ENCODE results near the gene RIN3. TPM values are rescaled to one million over a fixed set of nuclear protein-coding genes. Genes with fewer than 3 reads are reported as not detected.

RIN3 gene
- total RNA-seq, 2 experiments from 2014 or later = 76.1 to 122 TPM

DNA sequence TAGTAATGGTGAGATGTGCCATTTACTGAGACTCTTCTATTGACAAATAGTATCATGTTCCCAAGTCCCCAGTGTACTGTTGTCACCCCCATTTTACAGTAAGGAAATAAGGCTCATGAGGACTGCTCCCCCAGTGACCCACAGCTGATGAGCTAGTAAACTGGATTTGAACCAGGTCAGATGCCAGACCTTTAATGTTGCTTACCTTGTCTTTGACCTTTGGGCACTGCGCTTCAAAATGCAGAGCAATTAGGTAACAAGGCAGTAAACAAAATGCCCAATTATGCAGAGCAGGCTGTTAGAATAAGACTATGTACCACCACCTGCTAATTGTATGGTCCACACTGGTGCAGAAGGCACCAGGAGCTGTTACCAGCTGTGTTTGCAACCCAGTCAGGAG is 38.5 kb upstream of the RIN3 start:
- Mint-ChIP-seq H3K4me3 (no peak overlapping the region), H3K27me3 (peaks cover 16% of the 10 kb centered on the region), H3K9me3 (ENCODE audit: low read depth) (no peaks in the 10 kb centered on the region), H3K27ac (no peak overlapping the region), H3K4me1 (no peaks in the 10 kb centered on the region), H3K36me3 (no peaks in the 10 kb centered on the region)
- no peak for ATAC-seq
- CTCF ChIA-PET = no interaction called here
- peak; percentile 4 for DNase-seq

DNA sequence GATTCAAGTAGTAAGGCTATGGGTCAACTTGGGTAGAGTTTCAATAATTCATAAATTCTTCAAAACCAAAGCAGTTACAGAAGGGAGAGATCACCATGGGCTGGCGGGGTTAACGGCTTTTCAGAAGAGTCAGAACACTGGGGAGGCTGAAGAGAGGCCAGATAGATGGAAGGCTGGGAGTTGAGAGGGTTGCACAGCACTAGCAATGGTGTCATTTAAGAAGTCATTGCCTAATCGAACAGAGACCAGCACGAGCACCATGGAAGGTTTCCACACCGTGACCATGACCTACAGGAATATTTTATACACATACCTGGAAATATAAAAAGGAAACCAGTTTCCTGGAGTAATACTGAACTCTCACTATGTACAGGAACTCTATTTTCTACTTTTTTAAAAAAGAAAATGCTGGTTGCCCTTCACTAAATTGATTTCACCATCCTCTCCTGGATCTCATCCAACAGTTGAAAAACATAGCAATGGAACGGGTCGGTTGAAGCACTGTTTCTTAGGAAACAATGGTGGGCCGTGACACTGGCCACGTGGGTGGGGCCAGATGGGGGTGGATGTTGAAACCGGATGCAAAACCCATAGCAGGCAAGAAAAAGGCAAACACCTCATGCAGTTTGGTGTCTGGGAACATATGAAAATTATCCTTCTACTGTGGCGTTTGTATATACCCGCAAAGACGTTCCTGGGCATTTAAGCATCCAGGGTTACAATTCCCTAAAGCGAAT is 38.0 kb upstream of the RIN3 start:
- ATAC-seq = no peak

DNA sequence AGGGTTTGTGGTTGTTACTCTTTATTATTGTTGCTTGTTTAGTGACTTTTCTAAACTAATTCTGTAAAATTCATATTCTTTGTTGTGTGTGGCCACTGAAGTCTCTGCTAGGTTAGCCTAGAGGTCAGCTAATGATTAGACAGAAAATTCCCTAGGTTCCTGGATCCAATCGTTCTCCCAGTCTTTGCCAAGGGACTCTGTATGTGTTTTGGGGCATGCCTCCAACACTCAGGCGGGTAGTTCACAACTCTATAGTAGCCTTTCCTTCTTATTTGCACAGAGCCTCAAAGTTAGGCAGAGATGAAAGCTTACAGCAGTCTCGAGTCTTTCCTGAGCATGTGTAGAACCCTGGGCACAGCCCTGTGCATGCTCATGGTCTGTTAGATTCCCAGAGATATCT is 32.7 kb upstream of the RIN3 start:
- Mint-ChIP-seq H3K36me3 (no peaks in the 10 kb centered on the region), H3K4me1 (no peaks in the 10 kb centered on the region), H3K9me3 (ENCODE audit: low read depth) (no peaks in the 10 kb centered on the region), H3K4me3 (no peak overlapping the region), H3K27ac (no peak overlapping the region), H3K27me3 (peaks cover 29% of the 10 kb centered on the region)
- CTCF ChIA-PET = no interaction called here
- ATAC-seq (no peak), DNase-seq (no peak)

More for the DNA sequence above, 38.0 kb upstream of the RIN3 start:
- H3K9me3 Mint-ChIP-seq (ENCODE audit: low read depth) = no peaks in the 10 kb centered on the region
- CTCF ChIA-PET = no interaction called here
- peak; percentile 19 for DNase-seq
- no peak overlapping the region for H3K27ac Mint-ChIP-seq
- H3K36me3 Mint-ChIP-seq = no peaks in the 10 kb centered on the region
- no peaks in the 10 kb centered on the region for H3K4me1 Mint-ChIP-seq
- peaks cover 17% of the 10 kb centered on the region for H3K27me3 Mint-ChIP-seq
- H3K4me3 Mint-ChIP-seq = no peak overlapping the region

DNA sequence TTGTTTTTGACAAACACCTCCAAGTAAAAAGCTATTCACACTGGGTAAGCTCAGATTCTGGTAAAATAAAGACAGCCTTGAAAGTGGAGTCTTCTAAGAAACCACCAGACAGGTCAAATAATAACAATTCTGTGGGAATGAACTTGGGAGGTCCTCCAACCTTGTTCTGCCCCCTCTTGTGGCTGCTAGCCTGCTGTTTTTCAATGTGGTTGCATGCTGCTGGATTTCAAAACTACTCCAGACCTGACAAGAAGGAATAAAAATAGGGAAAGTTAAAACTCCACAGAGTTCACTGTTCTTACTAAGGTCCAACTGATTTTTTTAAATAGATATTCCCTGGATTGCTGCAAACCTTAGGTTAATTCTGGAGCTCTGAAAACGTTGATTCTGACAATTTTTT is 32.2 kb upstream of the RIN3 start:
- peaks cover 29% of the 10 kb centered on the region for H3K27me3 Mint-ChIP-seq
- H3K27ac Mint-ChIP-seq = no peak overlapping the region
- no peaks in the 10 kb centered on the region for H3K4me1 Mint-ChIP-seq
- CTCF ChIA-PET = no interaction called here
- no peak for DNase-seq
- H3K9me3 Mint-ChIP-seq (ENCODE audit: low read depth) = no peaks in the 10 kb centered on the region
- H3K4me3 Mint-ChIP-seq = no peak overlapping the region
- H3K36me3 Mint-ChIP-seq = no peaks in the 10 kb centered on the region
- no peak for ATAC-seq

DNA sequence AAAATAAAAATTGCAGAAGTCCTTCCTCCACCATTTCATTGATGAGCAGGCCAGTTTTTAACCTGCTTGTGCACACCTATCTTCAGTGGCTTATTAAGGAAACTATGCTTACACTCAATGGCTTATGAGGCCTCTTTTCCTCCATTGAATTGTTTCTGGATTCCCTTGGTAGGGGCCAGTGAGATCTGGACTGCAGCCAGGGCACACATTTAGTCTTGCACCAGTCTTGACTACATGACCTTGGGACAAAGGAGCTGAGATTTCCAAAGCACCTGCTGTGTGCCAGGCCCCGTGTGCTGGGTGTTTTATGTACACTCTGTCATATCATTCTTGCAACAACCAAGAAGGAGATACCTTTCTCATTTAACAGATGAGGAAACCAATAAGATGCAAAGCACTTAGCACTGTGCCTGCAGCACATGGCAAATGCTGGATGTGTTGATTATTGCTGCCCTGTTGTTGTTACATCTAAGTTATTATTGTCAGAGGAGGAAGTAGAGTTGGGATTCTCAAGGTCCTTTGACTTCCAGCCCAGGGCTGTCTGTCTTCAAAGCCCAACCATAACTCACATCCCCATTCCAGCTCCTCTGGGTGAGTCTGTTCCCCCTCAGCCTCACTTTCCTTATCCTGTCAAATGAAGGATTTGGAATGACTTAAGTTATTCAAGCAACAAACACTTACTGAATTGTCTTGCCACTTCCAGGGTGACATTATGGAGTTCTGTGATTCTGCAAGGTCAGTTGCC is 31.6 kb upstream of the RIN3 start:
- H3K9me3 Mint-ChIP-seq (ENCODE audit: low read depth) = no peaks in the 10 kb centered on the region
- CTCF ChIA-PET = no interaction called here
- DNase-seq (peak; percentile 25), ATAC-seq (no peak)
- H3K27me3 Mint-ChIP-seq = peaks cover 30% of the 10 kb centered on the region
- H3K4me1 Mint-ChIP-seq = no peaks in the 10 kb centered on the region
- no peak overlapping the region for H3K27ac Mint-ChIP-seq
- H3K4me3 Mint-ChIP-seq = no peak overlapping the region
- H3K36me3 Mint-ChIP-seq = no peaks in the 10 kb centered on the region

DNA sequence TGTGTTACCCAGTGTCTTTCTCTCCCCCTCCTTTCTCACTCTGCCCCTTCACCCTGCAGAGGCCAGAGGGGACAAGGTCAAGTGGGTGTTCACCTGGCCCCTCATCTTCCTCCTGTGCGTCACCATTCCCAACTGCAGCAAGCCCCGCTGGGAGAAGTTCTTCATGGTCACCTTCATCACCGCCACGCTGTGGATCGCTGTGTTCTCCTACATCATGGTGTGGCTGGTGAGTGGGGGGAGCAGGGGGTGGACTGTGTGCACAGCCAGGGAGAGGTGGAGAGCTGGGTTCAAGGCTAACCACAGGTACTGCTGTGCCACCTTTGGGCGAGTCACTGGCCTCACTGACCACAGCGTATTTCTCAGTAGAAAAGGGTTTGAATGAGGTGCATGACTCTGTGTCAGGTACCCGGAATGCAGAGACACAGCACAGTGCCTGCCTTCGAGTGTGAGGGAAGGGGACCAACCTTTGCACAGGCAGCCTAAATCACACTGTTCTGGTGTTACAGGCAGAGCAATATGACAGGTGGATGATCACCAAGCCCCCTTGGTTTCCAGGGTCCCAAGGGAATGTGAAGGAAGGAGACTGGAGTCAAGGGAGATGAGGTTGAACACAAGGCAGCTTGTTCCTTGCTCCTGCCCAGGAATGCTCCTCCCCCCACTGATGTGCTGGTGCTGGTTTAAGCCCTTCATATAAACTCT is 30.8 kb upstream of the RIN3 start:
- H3K27me3 Mint-ChIP-seq = peaks cover 35% of the 10 kb centered on the region
- H3K27ac Mint-ChIP-seq = no peak overlapping the region
- H3K36me3 Mint-ChIP-seq = no peaks in the 10 kb centered on the region
- ATAC-seq = no peak
- H3K4me1 Mint-ChIP-seq = no peaks in the 10 kb centered on the region
- CTCF ChIA-PET = no interaction called here
- H3K4me3 Mint-ChIP-seq = no peak overlapping the region
- DNase-seq = peak; percentile 35
- H3K9me3 Mint-ChIP-seq (ENCODE audit: low read depth) = no peaks in the 10 kb centered on the region

DNA sequence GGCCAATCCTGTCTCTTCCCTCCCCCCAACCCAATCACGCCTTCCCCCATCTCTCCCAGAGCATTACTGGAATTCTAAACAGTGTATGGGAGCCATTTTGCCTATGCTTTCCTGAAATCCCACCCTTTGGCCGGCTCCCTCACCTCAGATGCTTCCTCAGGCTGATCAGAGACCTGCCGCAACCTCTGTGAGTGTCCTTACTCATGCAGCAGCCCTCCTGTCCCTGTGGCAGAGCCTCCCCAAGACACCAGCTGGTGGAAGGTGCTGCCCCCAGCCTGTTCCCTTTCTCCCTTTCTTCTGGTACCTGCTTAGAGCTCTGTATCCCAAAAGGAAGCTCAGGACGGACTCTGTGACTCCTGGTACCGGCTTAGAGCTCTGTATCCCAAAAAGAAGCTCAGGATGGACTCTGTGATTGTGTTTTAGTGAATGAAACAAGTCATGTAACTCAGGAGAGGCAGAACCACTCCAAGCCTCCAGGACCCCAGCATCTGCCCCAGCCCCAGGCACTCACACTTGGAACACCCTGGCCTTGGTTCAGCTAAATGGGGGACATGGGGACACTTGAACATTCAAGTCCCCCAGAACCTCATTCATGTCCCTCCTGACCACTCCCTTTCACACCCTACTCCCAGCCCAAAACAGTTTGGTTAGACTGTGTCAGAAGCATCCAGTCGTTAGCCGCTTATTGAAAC is 29.3 kb upstream of the RIN3 start:
- ATAC-seq (no peak), DNase-seq (peak; percentile 25)
- CTCF ChIA-PET = no interaction called here
- Mint-ChIP-seq H3K9me3 (ENCODE audit: low read depth) (no peaks in the 10 kb centered on the region), H3K4me3 (no peak overlapping the region), H3K36me3 (no peaks in the 10 kb centered on the region), H3K4me1 (no peaks in the 10 kb centered on the region), H3K27ac (no peak overlapping the region), H3K27me3 (peaks cover 26% of the 10 kb centered on the region)

DNA sequence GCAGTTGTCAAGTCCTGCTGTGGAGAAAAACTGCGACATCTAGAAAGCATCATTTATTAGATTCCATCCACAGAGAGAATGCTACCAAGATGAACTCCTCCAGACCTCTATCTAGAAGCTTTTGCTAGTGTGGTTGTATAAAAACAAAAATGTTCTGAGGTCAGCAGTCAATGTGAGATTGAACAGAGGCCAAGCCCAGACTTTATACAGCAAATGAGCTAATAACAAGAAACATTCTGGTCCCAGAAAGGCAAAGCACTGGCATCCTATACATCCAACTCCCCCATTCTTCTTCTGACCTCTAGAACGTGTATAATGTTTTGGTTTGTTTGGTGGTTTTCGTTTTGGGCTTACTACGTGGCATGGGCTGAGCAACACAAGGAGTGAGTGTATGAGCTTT is 26.7 kb upstream of the RIN3 start:
- peaks cover 14% of the 10 kb centered on the region for H3K27me3 Mint-ChIP-seq
- CTCF ChIA-PET = no interaction called here

DNA sequence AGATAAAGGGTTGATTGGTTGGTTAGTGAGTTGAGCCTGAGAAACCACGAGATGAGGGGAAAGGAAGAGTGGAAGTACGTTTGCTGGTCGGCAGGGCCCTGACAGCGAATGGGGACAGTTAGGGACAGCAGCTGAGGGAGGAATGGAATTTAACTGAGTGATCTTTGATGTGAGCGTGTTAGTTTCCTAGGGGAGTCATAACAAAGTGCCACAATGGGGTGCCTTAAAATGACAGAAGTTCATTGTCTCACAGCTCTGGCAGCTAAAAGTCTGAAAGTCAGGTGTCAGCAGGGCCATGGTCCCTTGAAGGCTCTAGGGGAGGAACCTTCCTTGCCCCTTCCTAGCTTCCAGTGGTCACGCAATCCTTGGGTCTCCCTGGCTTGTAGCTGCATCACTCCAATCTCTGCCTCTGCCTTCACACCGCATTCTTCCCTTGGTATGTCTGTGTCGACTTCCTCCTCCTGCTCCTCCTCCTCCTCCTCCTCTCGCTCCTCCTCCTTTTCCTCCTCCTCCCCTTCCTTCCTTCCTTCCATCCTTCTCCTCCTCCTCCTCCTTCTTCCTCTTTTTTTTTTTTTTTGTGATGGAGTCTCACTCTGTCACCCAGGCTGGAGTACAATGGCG is 26.0 kb upstream of the RIN3 start:
- no peaks in the 10 kb centered on the region for H3K9me3 Mint-ChIP-seq (ENCODE audit: low read depth)

More for the DNA sequence above, 26.7 kb upstream of the RIN3 start:
- H3K9me3 Mint-ChIP-seq (ENCODE audit: low read depth) = no peaks in the 10 kb centered on the region
- H3K4me1 Mint-ChIP-seq = no peaks in the 10 kb centered on the region
- no peaks in the 10 kb centered on the region for H3K36me3 Mint-ChIP-seq
- H3K4me3 Mint-ChIP-seq = no peak overlapping the region
- H3K27ac Mint-ChIP-seq = no peak overlapping the region
- ATAC-seq (no peak), DNase-seq (no peak)

DNA sequence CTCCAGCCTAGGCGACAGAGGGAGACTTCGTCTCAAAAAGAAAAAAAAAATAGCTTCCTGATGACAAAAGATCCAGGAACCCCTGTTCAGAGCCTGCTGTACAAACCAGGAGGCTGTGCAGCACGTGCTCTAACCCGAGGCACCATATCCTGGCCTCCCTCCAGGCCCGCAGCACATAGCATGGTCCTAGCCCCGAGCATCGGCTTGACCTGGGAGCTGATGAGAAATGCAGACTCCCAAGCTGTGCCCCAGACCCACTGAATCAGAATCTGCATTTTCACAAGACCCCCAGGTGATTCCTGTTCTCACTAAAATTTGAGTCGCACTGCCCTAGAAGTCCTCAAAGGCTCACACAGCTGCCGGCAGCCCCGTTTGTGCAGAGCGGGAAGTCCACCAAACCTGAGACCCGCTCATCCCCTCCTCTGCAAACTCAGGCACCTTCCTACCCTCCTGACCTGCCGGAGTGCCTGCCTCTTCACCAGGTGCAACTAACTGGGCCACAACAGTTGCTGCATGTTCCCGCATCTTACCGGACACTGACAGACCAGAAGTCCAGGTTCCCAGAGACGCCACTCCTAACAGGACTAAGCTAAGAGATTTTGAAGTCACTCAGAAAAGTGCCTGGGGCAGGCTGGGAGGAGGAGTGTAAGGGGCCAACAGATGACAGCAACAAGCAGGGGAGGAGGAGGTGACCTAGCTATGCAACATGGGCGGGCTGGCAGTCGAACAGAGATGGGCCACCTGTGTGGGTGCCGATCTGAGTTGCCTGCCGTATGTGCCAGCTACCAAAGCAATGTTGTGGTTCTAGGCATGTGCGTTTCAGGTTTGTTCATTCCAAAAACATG is 24.0 kb upstream of the RIN3 start:
- H3K36me3 Mint-ChIP-seq = no peaks in the 10 kb centered on the region
- ATAC-seq (no peak), DNase-seq (no peak)
- peaks cover 13% of the 10 kb centered on the region for H3K27me3 Mint-ChIP-seq
- H3K9me3 Mint-ChIP-seq (ENCODE audit: low read depth) = no peaks in the 10 kb centered on the region
- peaks cover 3% of the 10 kb centered on the region for H3K4me1 Mint-ChIP-seq
- CTCF ChIA-PET = interaction anchor here (1.0 kb wide), 1 partner anchor 69 kb away, joined by 3 read pairs; no protein-coding TSS in a partner anchor
- no peak overlapping the region for H3K4me3 Mint-ChIP-seq
- H3K27ac Mint-ChIP-seq = no peak overlapping the region

More for the DNA sequence above, 26.0 kb upstream of the RIN3 start:
- DNase-seq (no peak), ATAC-seq (no peak)
- Mint-ChIP-seq H3K27me3 (peaks cover 14% of the 10 kb centered on the region), H3K36me3 (no peaks in the 10 kb centered on the region), H3K4me1 (no peaks in the 10 kb centered on the region), H3K27ac (no peak overlapping the region), H3K4me3 (no peak overlapping the region)
- CTCF ChIA-PET = no interaction called here

DNA sequence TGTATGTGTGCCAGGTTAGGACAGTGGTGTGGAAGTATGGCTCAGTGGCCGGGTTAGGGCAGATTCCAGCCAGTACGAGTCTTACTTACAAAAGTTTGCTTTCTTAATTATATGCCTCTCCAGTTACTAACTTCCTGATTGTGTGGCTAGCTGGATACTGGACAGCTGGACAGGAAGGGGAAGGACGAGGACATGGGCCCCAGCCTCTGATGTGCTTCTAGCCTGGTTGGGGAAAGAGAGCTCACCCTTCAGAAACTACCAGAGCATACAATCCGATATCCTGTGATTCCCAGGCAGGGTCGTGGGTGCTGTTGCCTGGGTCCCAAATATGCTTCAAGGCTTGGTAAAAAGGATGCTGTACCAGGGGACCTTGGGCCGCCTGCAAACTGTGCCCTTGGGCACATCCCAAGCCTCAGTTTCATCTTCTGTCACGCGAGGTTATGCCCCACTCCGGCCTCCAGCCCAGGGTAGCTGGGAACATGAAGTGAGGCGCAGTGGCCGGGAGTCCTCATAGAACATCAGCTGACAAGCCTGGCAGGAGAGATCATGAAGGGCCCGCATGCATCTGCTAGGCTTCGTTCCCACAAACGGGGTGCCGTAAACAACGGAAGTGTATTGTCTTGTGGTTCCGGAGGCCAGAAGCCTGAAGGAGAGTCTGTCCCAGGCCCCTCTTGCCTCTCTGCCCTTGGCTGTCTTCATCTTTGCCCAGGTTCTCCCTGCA is 23.2 kb upstream of the RIN3 start:
- Mint-ChIP-seq H3K27me3 (peaks cover 13% of the 10 kb centered on the region), H3K4me1 (peaks cover 3% of the 10 kb centered on the region), H3K36me3 (no peaks in the 10 kb centered on the region), H3K27ac (no peak overlapping the region), H3K4me3 (no peak overlapping the region), H3K9me3 (ENCODE audit: low read depth) (no peaks in the 10 kb centered on the region)
- DNase-seq (no peak), ATAC-seq (no peak)
- CTCF ChIA-PET = interaction anchor here (0.7 to 1.0 kb wide), 2 partner anchors 9 to 69 kb away, joined by 3 read pairs; no protein-coding TSS in a partner anchor

DNA sequence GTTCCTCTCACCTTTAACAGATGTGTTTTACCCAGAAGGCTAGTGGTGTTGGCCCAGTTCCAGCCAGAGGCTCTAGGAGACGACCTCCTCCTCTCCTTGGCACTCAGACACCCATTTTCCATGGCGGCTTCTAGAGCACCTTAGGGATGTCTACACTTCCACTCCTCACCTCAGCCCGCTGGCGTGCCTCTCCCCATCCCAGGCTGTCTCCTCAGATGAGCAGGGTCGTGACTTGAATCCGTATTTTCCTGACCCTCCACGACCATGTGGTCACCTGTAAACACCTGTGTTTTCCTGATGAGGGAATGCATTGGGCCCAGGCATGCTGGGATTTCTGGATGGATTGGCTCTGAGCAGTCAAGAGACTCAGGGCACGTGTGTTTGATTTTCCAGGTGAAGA is 21.8 kb upstream of the RIN3 start:
- Mint-ChIP-seq H3K9me3 (ENCODE audit: low read depth) (no peaks in the 10 kb centered on the region), H3K27ac (no peak overlapping the region), H3K4me3 (no peak overlapping the region), H3K4me1 (peaks cover 3% of the 10 kb centered on the region), H3K36me3 (no peaks in the 10 kb centered on the region), H3K27me3 (peaks cover 13% of the 10 kb centered on the region)
- DNase-seq (no peak), ATAC-seq (no peak)
- CTCF ChIA-PET = no interaction called here
